ENCODE data around the gene TSC22D1.
A peak's percentile ranks its signal among the peaks of the same experiment; 100 is the strongest.
"Not testable (repeated sequence)": the region's sequence is repeated elsewhere in the genome, so short reads cannot be mapped to it uniquely, and the experiment has no call there.

The TSC22D1 gene

GRCh38 chr13:44519642-44520041 is 56.5 kb downstream of the TSC22D1 start:
- no peak for DNase-seq
- in situ Hi-C loops (cut with HindIII; ENCODE audit: low pct_ligation_motif_present, low pct_unique_long_range_greater_than_20kb, low sequenced_read_pairs): no loop called here

GRCh38 chr13:44516771-44517170 is 59.4 kb downstream of the TSC22D1 start:
- DNase-seq: peak; percentile 10
- in situ Hi-C loops (cut with HindIII; ENCODE audit: low pct_ligation_motif_present, low pct_unique_long_range_greater_than_20kb, low sequenced_read_pairs): no loop called here

GRCh38 chr13:44514278-44514677 is 61.9 kb downstream of the TSC22D1 start:
- in situ Hi-C loops (cut with HindIII; ENCODE audit: low pct_ligation_motif_present, low pct_unique_long_range_greater_than_20kb, low sequenced_read_pairs): no loop called here
- no peak for DNase-seq

- in situ Hi-C loops (cut with HindIII; ENCODE audit: low pct_ligation_motif_present, low pct_unique_long_range_greater_than_20kb, low sequenced_read_pairs); DNase-seq: not testable (repeated sequence)
Measured at GRCh38 chr13:44509853-44510252, 66.3 kb downstream of the TSC22D1 start.

GRCh38 chr13:44508562-44509077 is 67.5 kb downstream of the TSC22D1 start:
- DNase-seq: no peak
- in situ Hi-C loops (cut with HindIII; ENCODE audit: low pct_ligation_motif_present, low pct_unique_long_range_greater_than_20kb, low sequenced_read_pairs): no loop called here

- in situ Hi-C loops (cut with HindIII; ENCODE audit: low pct_ligation_motif_present, low pct_unique_long_range_greater_than_20kb, low sequenced_read_pairs): no loop called here
Measured at GRCh38 chr13:44507639-44508038, 68.5 kb downstream of the TSC22D1 start.

GRCh38 chr13:44506719-44507118 is 69.4 kb downstream of the TSC22D1 start:
- in situ Hi-C loops (cut with HindIII; ENCODE audit: low pct_ligation_motif_present, low pct_unique_long_range_greater_than_20kb, low sequenced_read_pairs): no loop called here
- DNase-seq: no peak

More at GRCh38 chr13:44507639-44508038, 68.5 kb downstream of the TSC22D1 start:
- DNase-seq: no peak

- DNase-seq: no peak
- in situ Hi-C loops (cut with HindIII; ENCODE audit: low pct_ligation_motif_present, low pct_unique_long_range_greater_than_20kb, low sequenced_read_pairs): no loop called here
Measured at GRCh38 chr13:44506251-44506650, 69.9 kb downstream of the TSC22D1 start.

GRCh38 chr13:44504116-44504515 is 72.0 kb downstream of the TSC22D1 start:
- DNase-seq: no peak
- in situ Hi-C loops (cut with HindIII; ENCODE audit: low pct_ligation_motif_present, low pct_unique_long_range_greater_than_20kb, low sequenced_read_pairs): no loop called here

GRCh38 chr13:44498969-44499368 is 77.2 kb downstream of the TSC22D1 start:
- no peak for DNase-seq

GRCh38 chr13:44498502-44498901 is 77.6 kb downstream of the TSC22D1 start:
- in situ Hi-C loops (cut with HindIII; ENCODE audit: low pct_ligation_motif_present, low pct_unique_long_range_greater_than_20kb, low sequenced_read_pairs): no loop called here
- no peak for DNase-seq

More at GRCh38 chr13:44498969-44499368, 77.2 kb downstream of the TSC22D1 start:
- in situ Hi-C loops (cut with HindIII; ENCODE audit: low pct_ligation_motif_present, low pct_unique_long_range_greater_than_20kb, low sequenced_read_pairs): no loop called here

GRCh38 chr13:44497801-44498200 is 78.3 kb downstream of the TSC22D1 start:
- in situ Hi-C loops (cut with HindIII; ENCODE audit: low pct_ligation_motif_present, low pct_unique_long_range_greater_than_20kb, low sequenced_read_pairs): no loop called here
- DNase-seq: no peak

- in situ Hi-C loops (cut with HindIII; ENCODE audit: low pct_ligation_motif_present, low pct_unique_long_range_greater_than_20kb, low sequenced_read_pairs): no loop called here
- no peak for DNase-seq
Measured at GRCh38 chr13:44493213-44493812, 82.8 kb downstream of the TSC22D1 start.

GRCh38 chr13:44489751-44490150 is 86.4 kb downstream of the TSC22D1 start:
- DNase-seq: no peak
- in situ Hi-C loops (cut with HindIII; ENCODE audit: low pct_ligation_motif_present, low pct_unique_long_range_greater_than_20kb, low sequenced_read_pairs): no loop called here

GRCh38 chr13:44487989-44488388 is 88.1 kb downstream of the TSC22D1 start:
- DNase-seq: no peak
- in situ Hi-C loops (cut with HindIII; ENCODE audit: low pct_ligation_motif_present, low pct_unique_long_range_greater_than_20kb, low sequenced_read_pairs): no loop called here

- no peak for DNase-seq
- in situ Hi-C loops (cut with HindIII; ENCODE audit: low pct_ligation_motif_present, low pct_unique_long_range_greater_than_20kb, low sequenced_read_pairs): no loop called here
Measured at GRCh38 chr13:44484562-44485138, 91.5 kb downstream of the TSC22D1 start.

- in situ Hi-C loops (cut with HindIII; ENCODE audit: low pct_ligation_motif_present, low pct_unique_long_range_greater_than_20kb, low sequenced_read_pairs): loop anchor here (25.0 kb wide), 1 partner anchor 562 kb away; no protein-coding TSS in a partner anchor
- DNase-seq: peak; percentile 38
Measured at GRCh38 chr13:44474122-44474910, 101.8 kb downstream of the TSC22D1 start.

- peak; percentile 25 for DNase-seq
- in situ Hi-C loops (cut with HindIII; ENCODE audit: low pct_ligation_motif_present, low pct_unique_long_range_greater_than_20kb, low sequenced_read_pairs): loop anchor here (25.0 kb wide), 1 partner anchor 559 kb away; no protein-coding TSS in a partner anchor
Measured at GRCh38 chr13:44471686-44472085, 104.4 kb downstream of the TSC22D1 start.
